IMR-90 (cell line): ENCODE data around the gene CFAP70.

Experiments used
- BHLHE40 ChIP-seq: fragments of 150-350 bp; IDR thresholded peaks from 2 replicates; pipeline ENCODE4 v1.6.1; 2016; ENCODE audit warnings: mild to moderate bottlenecking, low read depth, low read length
- CEBPB ChIP-seq: IDR thresholded peaks from 2 replicates; pipeline ENCODE4 v1.6.1; 2012; ENCODE audit warnings: low read depth, low read length, improper control_type of control experiment
- CHD1 ChIP-seq: IDR thresholded peaks from 2 replicates; pipeline ENCODE4 v1.6.1; 2012; ENCODE audit warnings: low read depth, low read length, improper control_type of control experiment
- FOS ChIP-seq: fragments of 150-350 bp; IDR thresholded peaks from 2 replicates; pipeline ENCODE4 v1.6.1; 2016; ENCODE audit warnings: low read depth, low read length
- MXI1 ChIP-seq: IDR thresholded peaks from 2 replicates; pipeline ENCODE4 v1.6.1; 2012; ENCODE audit warnings: low read depth, mild to moderate bottlenecking, low read length, moderate library complexity, borderline replicate concordance
- POLR2A ChIP-seq: IDR thresholded peaks from 2 replicates; pipeline ENCODE4 v1.6.1; 2012; ENCODE audit warnings: mild to moderate bottlenecking, low read depth, low read length
- RAD21 ChIP-seq: IDR thresholded peaks from 2 replicates; pipeline ENCODE4 v1.6.1; 2012; ENCODE audit warnings: low read length, improper control_type of control experiment
- RCOR1 ChIP-seq: IDR thresholded peaks from 2 replicates; pipeline ENCODE4 v1.6.1; 2012; ENCODE audit warnings: mild to moderate bottlenecking, low read length, improper control_type of control experiment; ENCODE audit not compliant: insufficient replicate concordance
- RFX5 ChIP-seq: IDR thresholded peaks from 2 replicates; pipeline ENCODE4 v1.8.0; 2012; ENCODE audit warnings: low read depth, mild to moderate bottlenecking, low read length, moderate library complexity
- TF ChIP-seq, protein P1 (sequence below): conservative IDR thresholded peaks from 2 replicates; pipeline ENCODE4 v1.5.1; 2012; ENCODE audit warnings: mild to moderate bottlenecking, low read depth, low read length, improper control_type of control experiment
- TF ChIP-seq, protein P2 (sequence below): fragments of 150-350 bp; IDR thresholded peaks from 2 replicates; pipeline ENCODE4 v1.6.1; 2016; ENCODE audit warnings: low read depth, mild to moderate bottlenecking, low read length, moderate library complexity, borderline replicate concordance
- TF ChIP-seq, protein P3 (sequence below): fragments of 150-350 bp; IDR thresholded peaks from 2 replicates; pipeline ENCODE4 v1.6.1; 2017; ENCODE audit warnings: mild to moderate bottlenecking, antibody characterized with exemption, low read length, low read depth

DNA sequence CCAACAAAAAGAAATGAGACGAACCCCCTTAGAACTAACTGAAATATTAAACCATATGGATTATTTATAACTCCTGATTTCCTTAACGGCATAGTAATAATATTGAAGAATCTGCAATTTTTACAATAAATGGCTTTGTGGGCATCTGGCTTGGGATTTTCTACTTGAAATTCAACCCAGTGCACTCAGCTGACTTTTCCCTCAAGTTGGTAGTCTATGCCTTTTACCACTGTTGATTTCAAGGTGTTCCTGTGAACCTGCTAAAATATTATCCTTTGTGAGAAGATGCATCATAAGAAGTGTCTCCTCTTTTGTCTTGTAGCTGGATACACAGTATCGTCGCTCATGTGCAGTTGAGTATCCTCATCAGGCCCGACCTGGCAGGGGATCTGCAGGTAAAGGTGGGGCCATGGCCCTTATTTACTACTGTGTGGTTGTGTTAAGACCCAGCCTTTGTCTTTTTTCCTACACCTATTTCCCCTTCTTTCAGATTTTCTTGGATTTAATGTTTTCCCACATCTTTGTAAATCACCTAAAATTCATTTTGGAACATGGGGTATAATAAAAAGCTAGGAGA lies 119.6 kb downstream of the CFAP70 start:
- TF ChIP-seq, protein P1, sequence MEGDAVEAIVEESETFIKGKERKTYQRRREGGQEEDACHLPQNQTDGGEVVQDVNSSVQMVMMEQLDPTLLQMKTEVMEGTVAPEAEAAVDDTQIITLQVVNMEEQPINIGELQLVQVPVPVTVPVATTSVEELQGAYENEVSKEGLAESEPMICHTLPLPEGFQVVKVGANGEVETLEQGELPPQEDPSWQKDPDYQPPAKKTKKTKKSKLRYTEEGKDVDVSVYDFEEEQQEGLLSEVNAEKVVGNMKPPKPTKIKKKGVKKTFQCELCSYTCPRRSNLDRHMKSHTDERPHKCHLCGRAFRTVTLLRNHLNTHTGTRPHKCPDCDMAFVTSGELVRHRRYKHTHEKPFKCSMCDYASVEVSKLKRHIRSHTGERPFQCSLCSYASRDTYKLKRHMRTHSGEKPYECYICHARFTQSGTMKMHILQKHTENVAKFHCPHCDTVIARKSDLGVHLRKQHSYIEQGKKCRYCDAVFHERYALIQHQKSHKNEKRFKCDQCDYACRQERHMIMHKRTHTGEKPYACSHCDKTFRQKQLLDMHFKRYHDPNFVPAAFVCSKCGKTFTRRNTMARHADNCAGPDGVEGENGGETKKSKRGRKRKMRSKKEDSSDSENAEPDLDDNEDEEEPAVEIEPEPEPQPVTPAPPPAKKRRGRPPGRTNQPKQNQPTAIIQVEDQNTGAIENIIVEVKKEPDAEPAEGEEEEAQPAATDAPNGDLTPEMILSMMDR = no peak
- TF ChIP-seq POLR2A = no peak
- TF ChIP-seq, protein P2, sequence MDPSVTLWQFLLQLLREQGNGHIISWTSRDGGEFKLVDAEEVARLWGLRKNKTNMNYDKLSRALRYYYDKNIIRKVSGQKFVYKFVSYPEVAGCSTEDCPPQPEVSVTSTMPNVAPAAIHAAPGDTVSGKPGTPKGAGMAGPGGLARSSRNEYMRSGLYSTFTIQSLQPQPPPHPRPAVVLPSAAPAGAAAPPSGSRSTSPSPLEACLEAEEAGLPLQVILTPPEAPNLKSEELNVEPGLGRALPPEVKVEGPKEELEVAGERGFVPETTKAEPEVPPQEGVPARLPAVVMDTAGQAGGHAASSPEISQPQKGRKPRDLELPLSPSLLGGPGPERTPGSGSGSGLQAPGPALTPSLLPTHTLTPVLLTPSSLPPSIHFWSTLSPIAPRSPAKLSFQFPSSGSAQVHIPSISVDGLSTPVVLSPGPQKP = no peak
- TF ChIP-seq BHLHE40 = no peak
- TF ChIP-seq MXI1 = no peak
- TF ChIP-seq RFX5 = no peak
- no peak for TF ChIP-seq RAD21
- TF ChIP-seq CHD1 = no peak
- no peak for TF ChIP-seq FOS
- no peak for TF ChIP-seq RCOR1
- TF ChIP-seq, protein P3, sequence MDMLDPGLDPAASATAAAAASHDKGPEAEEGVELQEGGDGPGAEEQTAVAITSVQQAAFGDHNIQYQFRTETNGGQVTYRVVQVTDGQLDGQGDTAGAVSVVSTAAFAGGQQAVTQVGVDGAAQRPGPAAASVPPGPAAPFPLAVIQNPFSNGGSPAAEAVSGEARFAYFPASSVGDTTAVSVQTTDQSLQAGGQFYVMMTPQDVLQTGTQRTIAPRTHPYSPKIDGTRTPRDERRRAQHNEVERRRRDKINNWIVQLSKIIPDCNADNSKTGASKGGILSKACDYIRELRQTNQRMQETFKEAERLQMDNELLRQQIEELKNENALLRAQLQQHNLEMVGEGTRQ = no peak
- TF ChIP-seq CEBPB = no peak
